ENCODE data around the gene CACNA2D3.

CACNA2D3 gene

GRCh38 chr3:54777141-54777540 is 654.8 kb downstream of the CACNA2D3 start:
- no peak for FAIRE-seq

- no peak for FAIRE-seq
Measured at GRCh38 chr3:54780336-54780735, 658.0 kb downstream of the CACNA2D3 start.

- FAIRE-seq, result no peak
Measured at GRCh38 chr3:54781728-54782127, 659.4 kb downstream of the CACNA2D3 start.

GRCh38 chr3:54783611-54784010 is 661.3 kb downstream of the CACNA2D3 start:
- FAIRE-seq, result no peak

GRCh38 chr3:54784021-54784420 is 661.7 kb downstream of the CACNA2D3 start:
- no peak for FAIRE-seq

GRCh38 chr3:54785976-54786375 is 663.6 kb downstream of the CACNA2D3 start:
- FAIRE-seq, result no peak

GRCh38 chr3:54790051-54790450 is 667.7 kb downstream of the CACNA2D3 start:
- no peak for FAIRE-seq

- FAIRE-seq, result no peak
Measured at GRCh38 chr3:54791501-54792156, 669.3 kb downstream of the CACNA2D3 start.

- no peak for FAIRE-seq
Measured at GRCh38 chr3:54792584-54792983, 670.2 kb downstream of the CACNA2D3 start.

GRCh38 chr3:54793171-54793570 is 670.8 kb downstream of the CACNA2D3 start:
- no peak for FAIRE-seq

- FAIRE-seq, result no peak
Measured at GRCh38 chr3:54797111-54797510, 674.8 kb downstream of the CACNA2D3 start.

- no peak for FAIRE-seq
Measured at GRCh38 chr3:54800478-54800877, 678.1 kb downstream of the CACNA2D3 start.

- no peak for FAIRE-seq
Measured at GRCh38 chr3:54801977-54802376, 679.6 kb downstream of the CACNA2D3 start.

GRCh38 chr3:54810401-54810800 is 688.0 kb downstream of the CACNA2D3 start:
- FAIRE-seq, result no peak

- no peak for FAIRE-seq
Measured at GRCh38 chr3:54814224-54814623, 691.9 kb downstream of the CACNA2D3 start.

- FAIRE-seq, result no peak
Measured at GRCh38 chr3:54817628-54818027, 695.3 kb downstream of the CACNA2D3 start.

GRCh38 chr3:54818486-54818885 is 696.1 kb downstream of the CACNA2D3 start:
- no peak for FAIRE-seq

GRCh38 chr3:54818942-54819341 is 696.6 kb downstream of the CACNA2D3 start:
- FAIRE-seq, result no peak

GRCh38 chr3:54819946-54820345 is 697.6 kb downstream of the CACNA2D3 start:
- FAIRE-seq, result no peak

GRCh38 chr3:54822206-54822605 is 699.9 kb downstream of the CACNA2D3 start:
- no peak for FAIRE-seq

- no peak for FAIRE-seq
Measured at GRCh38 chr3:54826251-54826691, 703.9 kb downstream of the CACNA2D3 start.

- FAIRE-seq, result no peak
Measured at GRCh38 chr3:54827056-54827687, 704.8 kb downstream of the CACNA2D3 start.

GRCh38 chr3:54827776-54828175 is 705.4 kb downstream of the CACNA2D3 start:
- no peak for FAIRE-seq

GRCh38 chr3:54830658-54831057 is 708.3 kb downstream of the CACNA2D3 start:
- no peak for FAIRE-seq

- no peak for FAIRE-seq
Measured at GRCh38 chr3:54831112-54831511, 708.8 kb downstream of the CACNA2D3 start.
